Measurements from ENCODE around the gene TBC1D5. TPM values are rescaled to one million over a fixed set of nuclear protein-coding genes. Genes with fewer than 3 reads are reported as not detected.

The TBC1D5 gene
- total RNA-seq, 1 experiment from 2014 or later, result 33.9 TPM

DNA sequence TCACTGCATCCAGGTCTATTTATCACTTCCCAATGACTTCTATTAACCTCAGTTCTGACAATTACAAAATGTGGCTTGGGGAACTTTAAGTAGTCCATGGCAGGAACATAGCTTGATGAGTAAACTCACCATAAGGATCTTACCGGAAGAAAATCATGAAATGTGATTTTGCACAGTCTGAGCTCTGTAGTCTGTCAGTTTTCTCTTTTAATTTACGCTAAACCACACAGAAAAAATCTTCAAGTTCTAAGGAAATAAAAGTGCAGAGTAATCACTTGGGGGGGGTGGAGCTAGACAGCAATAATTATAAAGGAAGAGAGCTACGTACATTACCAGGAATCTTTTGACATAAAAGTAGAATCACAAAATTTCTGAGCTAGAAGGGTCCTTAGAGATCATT is 9.2 kb downstream of the TBC1D5 start:
- Histone ChIP-seq H3K4me2 (ENCODE audit: low read length) (no peak overlapping the region), H3K4me3 (replicated peaks in 1 of 2; ENCODE audit: low read depth in 1 of 2, low read length in 2 of 2) (no peak overlapping the region), H2AFZ (ENCODE audit: low read depth, low read length, poor library complexity, severe bottlenecking) (no peak overlapping the region), H3K36me3 (ENCODE audit: control insufficient read depth in 1 of 2, insufficient read depth in 2 of 2, low read length in 2 of 2) (no peaks in the 10 kb centered on the region), H3K4me1 (ENCODE audit: control insufficient read depth in 1 of 2, insufficient read depth in 2 of 2, low read length in 2 of 2) (peaks cover 17 to 19% of the 10 kb centered on the region in 2 experiments), H3K9ac (ENCODE audit: low read length) (no peak overlapping the region), H3K79me2 (ENCODE audit: insufficient read depth, low read length) (peaks cover 59% of the 10 kb centered on the region), H4K20me1 (ENCODE audit: insufficient read depth) (peaks cover 7% of the 10 kb centered on the region; the same call in 1 of the 2 replicates), H3K9me2 (ENCODE audit: insufficient read depth) (no peaks in the 10 kb centered on the region), H3K27ac (ENCODE audit: low read depth, low read length) (no peak overlapping the region), H3K27me3 (ENCODE audit: insufficient read depth, low read length) (no peaks in the 10 kb centered on the region), H3K9me3 (ENCODE audit: control insufficient read depth in 1 of 2, insufficient read depth in 1 of 2, low read depth in 1 of 2, low read length in 2 of 2) (no peaks in the 10 kb centered on the region)
- DNase-seq (ENCODE audit: low read depth, low spot score), result no peak
- ChIA-PET POLR2A (interaction anchor here (1.0 kb wide), 1 partner anchor 9 kb away, joined by 4 read pairs; the partner anchor contains the start of gene TBC1D5), RAD21 (ENCODE audit: low non-redundant PET in 1 of 2, low total read pairs in 2 of 2, uncharacterized antibody in 2 of 2, unreplicated experiment in 2 of 2) (no interaction called here), CTCF (no interaction called here)
- intact Hi-C loops (cut with micrococcal nuclease), result no loop called here
- ATAC-seq, result no peak
- TF ChIP-seq ELF1 (IDR thresholded peaks at IDR 0.05; ENCODE audit: borderline replicate concordance, low read depth) (no peak), SIN3A (IDR thresholded peaks at IDR 0.05; ENCODE audit: low read depth) (no peak), EZH2phosphoT487 (IDR thresholded peaks at IDR 0.05; ENCODE audit: borderline replicate concordance) (no peak), EZH2 (IDR thresholded peaks at IDR 0.05) (no peak), JUND (IDR thresholded peaks at IDR 0.05) (no peak), CBX3 (IDR thresholded peaks at IDR 0.05; ENCODE audit: low read depth) (no peak), TCF7L2 (IDR thresholded peaks at IDR 0.05; ENCODE audit: borderline replicate concordance, extremely low read depth, insufficient read depth, insufficient read length) (no peak), RAD21 (IDR thresholded peaks at IDR 0.05; ENCODE audit: low read depth) (no peak), FOSL1 (IDR thresholded peaks at IDR 0.05; ENCODE audit: low read depth) (no peak)
- TF ChIP-seq, protein P1, sequence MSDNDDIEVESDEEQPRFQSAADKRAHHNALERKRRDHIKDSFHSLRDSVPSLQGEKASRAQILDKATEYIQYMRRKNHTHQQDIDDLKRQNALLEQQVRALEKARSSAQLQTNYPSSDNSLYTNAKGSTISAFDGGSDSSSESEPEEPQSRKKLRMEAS (IDR thresholded peaks at IDR 0.05), result no peak
- TF ChIP-seq, protein P2, sequence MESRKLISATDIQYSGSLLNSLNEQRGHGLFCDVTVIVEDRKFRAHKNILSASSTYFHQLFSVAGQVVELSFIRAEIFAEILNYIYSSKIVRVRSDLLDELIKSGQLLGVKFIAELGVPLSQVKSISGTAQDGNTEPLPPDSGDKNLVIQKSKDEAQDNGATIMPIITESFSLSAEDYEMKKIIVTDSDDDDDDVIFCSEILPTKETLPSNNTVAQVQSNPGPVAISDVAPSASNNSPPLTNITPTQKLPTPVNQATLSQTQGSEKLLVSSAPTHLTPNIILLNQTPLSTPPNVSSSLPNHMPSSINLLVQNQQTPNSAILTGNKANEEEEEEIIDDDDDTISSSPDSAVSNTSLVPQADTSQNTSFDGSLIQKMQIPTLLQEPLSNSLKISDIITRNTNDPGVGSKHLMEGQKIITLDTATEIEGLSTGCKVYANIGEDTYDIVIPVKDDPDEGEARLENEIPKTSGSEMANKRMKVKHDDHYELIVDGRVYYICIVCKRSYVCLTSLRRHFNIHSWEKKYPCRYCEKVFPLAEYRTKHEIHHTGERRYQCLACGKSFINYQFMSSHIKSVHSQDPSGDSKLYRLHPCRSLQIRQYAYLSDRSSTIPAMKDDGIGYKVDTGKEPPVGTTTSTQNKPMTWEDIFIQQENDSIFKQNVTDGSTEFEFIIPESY (IDR thresholded peaks at IDR 0.05; ENCODE audit: extremely low read depth, insufficient replicate concordance, low read length), result no peak
- BruUV-seq (replicated peaks), result no TSS peak

Data from HCT116 (cell line).